HG03558 (cell line): ENCODE measurements around the gene BCKDHB.

Experiments
- ATAC-seq: cut with Tn5 transposase; IDR thresholded peaks from one replicate; pipeline ENCODE4 v1.9.1; 2021; ENCODE audit warnings: moderate number of reproducible peaks; ENCODE audit not compliant: unreplicated experiment; ENCODE audit errors: extremely low read depth

The BCKDHB gene

GRCh38 chr6:80316686-80317231 lies 210.3 kb downstream of the BCKDHB start:
- ATAC-seq = no peak

- ATAC-seq = no peak
Measured at GRCh38 chr6:80319196-80319595, 212.7 kb downstream of the BCKDHB start.

GRCh38 chr6:80321011-80321410 lies 214.5 kb downstream of the BCKDHB start:
- no peak for ATAC-seq

GRCh38 chr6:80325742-80326141 lies 219.3 kb downstream of the BCKDHB start:
- ATAC-seq = no peak

- ATAC-seq = no peak
Measured at GRCh38 chr6:80328652-80329051, 222.2 kb downstream of the BCKDHB start.

GRCh38 chr6:80329496-80329895 lies 223.0 kb downstream of the BCKDHB start:
- ATAC-seq = no peak

- ATAC-seq = no peak
Measured at GRCh38 chr6:80330961-80331360, 224.5 kb downstream of the BCKDHB start.

GRCh38 chr6:80331522-80331921 lies 225.1 kb downstream of the BCKDHB start:
- no peak for ATAC-seq

- ATAC-seq = no peak
Measured at GRCh38 chr6:80331974-80332373, 225.5 kb downstream of the BCKDHB start.

- ATAC-seq = no peak
Measured at GRCh38 chr6:80333342-80333741, 226.9 kb downstream of the BCKDHB start.

GRCh38 chr6:80335121-80335531 lies 228.7 kb downstream of the BCKDHB start:
- no peak for ATAC-seq

GRCh38 chr6:80336911-80337310 lies 230.4 kb downstream of the BCKDHB start:
- ATAC-seq = no peak

GRCh38 chr6:80338201-80338836 lies 231.8 kb downstream of the BCKDHB start:
- no peak for ATAC-seq

GRCh38 chr6:80339421-80339820 lies 232.9 kb downstream of the BCKDHB start:
- ATAC-seq = no peak

GRCh38 chr6:80340280-80340679 lies 233.8 kb downstream of the BCKDHB start:
- ATAC-seq = no peak

- ATAC-seq = no peak
Measured at GRCh38 chr6:80340686-80341085, 234.2 kb downstream of the BCKDHB start.

- ATAC-seq = no peak
Measured at GRCh38 chr6:80341330-80341729, 234.9 kb downstream of the BCKDHB start.

- ATAC-seq = no peak
Measured at GRCh38 chr6:80343511-80343910, 237.0 kb downstream of the BCKDHB start.

GRCh38 chr6:80347101-80347500 lies 240.6 kb downstream of the BCKDHB start:
- ATAC-seq = no peak

- no peak for ATAC-seq
Measured at GRCh38 chr6:80348263-80348662, 241.8 kb downstream of the BCKDHB start.

GRCh38 chr6:80356000-80356399 lies 249.5 kb downstream of the BCKDHB start:
- ATAC-seq = no peak

- ATAC-seq = no peak
Measured at GRCh38 chr6:80356545-80356944, 250.1 kb downstream of the BCKDHB start.
